Activated CD4-positive, alpha-beta T cell treated with anti-CD3 and anti-CD28 coated beads for 24 hours (primary cell): ENCODE measurements around the gene ACOXL.

Experiments
- DNase-seq, 2 donors: peaks; one replicate each; pipeline ENCODE4 v3.0.0-alpha.2; 2020; ENCODE audit warnings: low read depth in 2 of 2

ACOXL gene

DNA sequence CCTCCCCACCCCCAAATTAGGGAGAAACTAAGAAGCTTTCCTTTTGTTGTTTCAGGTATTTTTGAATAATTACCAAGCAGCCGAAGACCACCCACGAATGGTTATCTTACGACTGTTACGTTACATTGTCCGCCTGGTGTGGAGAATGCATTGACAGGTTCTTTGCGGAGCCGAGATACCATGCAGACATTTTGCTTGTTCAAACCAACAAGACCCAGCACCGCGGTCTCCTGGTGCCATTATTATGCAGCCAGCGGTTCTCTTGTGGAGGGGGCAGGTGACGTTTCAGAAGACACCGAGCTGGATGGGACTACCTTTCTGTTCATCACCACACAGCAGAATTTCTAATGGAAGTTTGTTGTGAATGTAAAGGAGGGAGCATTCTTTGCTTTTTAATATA, 431.7 kb downstream of the ACOXL start:
- DNase-seq, result no peak

DNA sequence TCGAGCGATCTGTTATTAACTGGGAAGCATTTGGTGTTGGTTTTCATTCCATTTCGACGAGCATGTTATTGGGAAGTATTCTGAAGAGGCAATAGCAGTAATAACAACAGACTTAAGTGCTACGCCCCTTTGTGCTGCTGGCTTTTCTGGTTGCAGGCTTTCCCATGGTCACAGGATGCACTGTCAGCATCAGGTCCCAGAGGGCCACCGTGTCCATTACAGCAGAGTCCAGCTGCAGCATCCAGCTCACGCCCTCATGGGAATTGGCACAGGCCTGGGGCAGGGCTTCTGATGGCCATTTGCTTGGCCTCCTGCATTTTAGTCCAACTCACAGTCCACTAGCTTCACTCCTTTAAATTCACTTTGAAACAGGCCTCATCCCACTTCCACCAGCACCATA, 432.7 kb downstream of the ACOXL start:
- DNase-seq, result no peak

DNA sequence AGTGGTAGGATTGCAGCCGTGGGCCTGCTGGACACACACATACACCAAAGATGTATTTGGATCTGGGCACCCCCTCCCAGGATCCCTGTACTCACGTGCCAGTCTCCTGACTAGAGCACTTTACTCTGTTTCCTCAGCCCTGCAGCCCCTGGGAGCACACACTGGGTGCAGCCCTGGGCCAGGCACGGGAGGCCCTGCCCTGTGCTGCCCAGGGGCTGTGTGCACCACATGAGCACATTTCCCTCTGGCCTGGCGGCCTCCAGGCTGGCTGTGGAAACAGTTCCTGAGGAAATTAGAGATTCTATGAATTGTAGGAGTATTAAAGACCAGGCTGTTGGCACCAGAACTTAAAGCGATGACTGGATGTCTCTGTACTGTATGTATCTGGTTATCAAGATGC, 433.7 kb downstream of the ACOXL start:
- no peak for DNase-seq

DNA sequence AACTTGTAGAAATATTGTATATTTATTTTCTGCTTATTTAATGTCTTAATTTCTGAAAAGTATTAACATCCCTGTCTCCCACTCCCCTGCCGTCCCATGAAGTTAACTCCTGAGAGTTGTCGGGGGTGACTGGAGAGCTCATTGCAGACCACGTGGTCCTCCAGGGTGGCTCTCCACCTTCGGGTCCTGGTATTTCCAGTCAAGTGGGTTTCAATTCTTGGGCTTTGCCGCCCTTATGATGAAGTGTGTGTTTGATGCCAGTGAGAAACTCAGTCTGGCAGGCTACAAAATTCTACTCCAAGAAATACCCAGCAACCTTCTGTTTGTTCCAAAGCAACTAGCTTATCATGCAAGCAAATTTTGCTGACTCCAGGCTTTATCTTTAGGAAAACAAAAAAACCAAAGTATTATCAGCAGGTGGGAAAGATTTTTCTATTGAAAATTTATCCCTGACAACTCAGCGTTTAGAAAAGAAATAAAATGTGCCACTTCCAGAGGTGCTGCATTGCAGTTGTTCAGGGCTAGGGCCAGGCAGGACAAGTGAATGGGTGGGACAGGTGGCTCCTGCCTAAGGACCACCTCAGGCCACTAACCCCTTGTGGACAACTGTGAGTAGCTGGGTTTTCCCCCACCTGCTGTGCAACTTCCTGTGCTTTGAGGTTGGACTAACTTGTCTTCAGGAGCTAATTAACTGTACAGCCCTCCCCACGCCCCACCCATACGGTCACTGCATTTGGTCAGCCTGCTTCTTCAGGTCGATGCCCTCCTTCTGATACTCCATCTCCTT, 434.9 kb downstream of the ACOXL start:
- no peak for DNase-seq

DNA sequence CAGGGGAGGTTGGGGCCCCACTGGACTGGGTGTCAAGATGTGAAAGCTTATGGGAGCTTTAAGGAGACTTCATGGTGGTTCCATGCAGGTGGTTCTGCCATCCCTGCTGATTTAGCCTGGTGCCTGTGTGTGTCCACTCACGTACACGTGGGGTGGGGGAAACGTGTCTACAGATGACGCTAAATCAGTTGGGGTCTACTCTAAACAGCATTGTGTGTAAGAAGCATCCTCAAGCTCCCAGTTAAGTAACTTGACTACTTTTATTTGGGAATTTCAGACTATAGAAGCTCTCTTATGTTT, 435.4 kb downstream of the ACOXL start:
- DNase-seq, result no peak
